ENCODE measurements around the gene PGD. TPM values are rescaled to one million over a fixed set of nuclear protein-coding genes. Genes with fewer than 3 reads are reported as not detected.

The PGD gene
- total RNA-seq, 4 donors from 2014 or later = 153 to 357 (median 196) TPM

DNA sequence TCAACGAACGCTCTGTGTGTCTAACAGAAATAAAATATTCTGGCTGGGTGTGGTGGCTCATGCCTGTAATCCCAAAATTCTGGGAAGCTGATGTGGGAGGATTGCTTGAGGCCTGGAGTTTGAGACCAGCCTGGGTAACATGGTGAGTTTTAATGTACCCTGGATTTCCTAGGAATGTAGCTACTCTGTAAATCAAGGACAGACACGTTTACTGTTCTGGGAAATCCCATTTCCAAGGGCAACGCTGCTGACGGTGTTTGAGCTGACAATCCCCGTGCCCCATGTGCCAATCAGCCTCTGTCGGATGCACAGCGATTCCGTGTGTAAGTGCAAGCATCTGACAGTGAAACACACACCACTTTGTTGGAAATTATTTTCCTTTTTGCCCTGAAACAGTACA is 59.0 kb downstream of the PGD start:
- intact Hi-C loops (cut with DNase I) = no loop called here
- Histone ChIP-seq H3K36me3 (peaks cover 12 to 14% of the 10 kb centered on the region in 2 donors), H3K4me1 (no peaks in the 10 kb centered on the region), H3K4me3 (replicated peaks in 1 of 3) (no peak overlapping the region), H3K9me3 (no peaks in the 10 kb centered on the region), H3K27ac (no peak overlapping the region), H3K27me3 (no peaks in the 10 kb centered on the region)
- TF ChIP-seq, protein P1, sequence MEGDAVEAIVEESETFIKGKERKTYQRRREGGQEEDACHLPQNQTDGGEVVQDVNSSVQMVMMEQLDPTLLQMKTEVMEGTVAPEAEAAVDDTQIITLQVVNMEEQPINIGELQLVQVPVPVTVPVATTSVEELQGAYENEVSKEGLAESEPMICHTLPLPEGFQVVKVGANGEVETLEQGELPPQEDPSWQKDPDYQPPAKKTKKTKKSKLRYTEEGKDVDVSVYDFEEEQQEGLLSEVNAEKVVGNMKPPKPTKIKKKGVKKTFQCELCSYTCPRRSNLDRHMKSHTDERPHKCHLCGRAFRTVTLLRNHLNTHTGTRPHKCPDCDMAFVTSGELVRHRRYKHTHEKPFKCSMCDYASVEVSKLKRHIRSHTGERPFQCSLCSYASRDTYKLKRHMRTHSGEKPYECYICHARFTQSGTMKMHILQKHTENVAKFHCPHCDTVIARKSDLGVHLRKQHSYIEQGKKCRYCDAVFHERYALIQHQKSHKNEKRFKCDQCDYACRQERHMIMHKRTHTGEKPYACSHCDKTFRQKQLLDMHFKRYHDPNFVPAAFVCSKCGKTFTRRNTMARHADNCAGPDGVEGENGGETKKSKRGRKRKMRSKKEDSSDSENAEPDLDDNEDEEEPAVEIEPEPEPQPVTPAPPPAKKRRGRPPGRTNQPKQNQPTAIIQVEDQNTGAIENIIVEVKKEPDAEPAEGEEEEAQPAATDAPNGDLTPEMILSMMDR (IDR thresholded peaks at IDR 0.05) = no peak
- no peak for TF ChIP-seq POLR2A (IDR thresholded peaks at IDR 0.05)
- DNase-seq = no peak
- WGBS, 2 donors = 84 to 89% methylated on average over 9 of the region's 9 CpGs

DNA sequence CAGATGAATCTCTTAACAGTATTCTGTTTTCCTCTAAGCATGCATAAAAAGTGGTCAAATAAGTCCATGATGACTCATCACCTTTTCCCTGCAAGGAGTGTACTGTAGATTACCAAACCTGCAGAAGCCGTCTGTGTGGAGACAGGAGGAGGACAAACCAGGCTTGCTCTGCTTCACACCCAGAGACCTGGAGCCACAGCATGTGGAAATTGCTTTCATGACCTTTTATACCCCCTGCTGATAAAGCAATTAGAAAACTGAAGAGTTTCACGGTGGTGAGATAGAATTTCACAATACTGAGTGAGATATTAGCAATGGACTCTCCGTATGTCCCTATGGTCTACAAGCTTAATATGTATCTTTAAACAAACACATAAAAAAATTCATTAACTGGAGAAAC is 60.3 kb downstream of the PGD start:
- Histone ChIP-seq H3K27ac (no peak overlapping the region), H3K4me1 (no peaks in the 10 kb centered on the region), H3K9me3 (no peaks in the 10 kb centered on the region), H3K4me3 (replicated peaks in 1 of 3) (no peak overlapping the region), H3K27me3 (no peaks in the 10 kb centered on the region), H3K36me3 (peaks cover 21 to 23% of the 10 kb centered on the region in 2 donors)
- TF ChIP-seq, protein P1 (IDR thresholded peaks at IDR 0.05) = no peak
- no peak for TF ChIP-seq POLR2A (IDR thresholded peaks at IDR 0.05)
- no peak for DNase-seq
- intact Hi-C loops (cut with DNase I) = no loop called here
- 73 to 80% methylated on average over 3 of the region's 3 CpGs for WGBS, 2 donors

DNA sequence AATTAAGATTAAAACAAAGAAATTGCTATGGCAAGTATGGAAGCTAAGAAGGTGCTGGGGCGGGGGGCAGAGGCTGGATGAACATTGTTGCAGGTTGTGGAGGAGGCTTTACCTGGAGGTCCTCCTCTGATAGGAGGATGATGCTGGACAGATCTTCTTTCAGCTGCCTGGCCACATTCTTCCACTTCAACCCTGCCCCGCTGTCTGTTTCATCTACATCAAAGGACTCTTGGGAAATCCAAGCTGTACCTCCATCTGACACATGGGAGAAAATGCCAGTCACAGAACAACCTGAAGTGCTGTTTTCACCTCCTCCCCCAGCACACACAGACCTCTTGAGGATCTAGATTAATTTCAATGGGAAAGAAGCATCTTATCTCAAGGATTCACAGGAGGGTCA is 68.2 kb downstream of the PGD start:
- Histone ChIP-seq H3K9me3 (no peaks in the 10 kb centered on the region), H3K4me1 (peaks cover 0 to 8% of the 10 kb centered on the region in 2 donors), H3K4me3 (replicated peaks in 1 of 3) (no peak overlapping the region), H3K36me3 (peaks cover 24 to 60% of the 10 kb centered on the region in 2 donors), H3K27ac (no peak overlapping the region), H3K27me3 (no peaks in the 10 kb centered on the region)
- intact Hi-C loops (cut with DNase I) = no loop called here
- 97 to 98% methylated on average over 2 of the region's 2 CpGs for WGBS, 2 donors
- TF ChIP-seq POLR2A (IDR thresholded peaks at IDR 0.05) = no peak
- TF ChIP-seq, protein P1 (IDR thresholded peaks at IDR 0.05) = no peak
- DNase-seq = no peak

DNA sequence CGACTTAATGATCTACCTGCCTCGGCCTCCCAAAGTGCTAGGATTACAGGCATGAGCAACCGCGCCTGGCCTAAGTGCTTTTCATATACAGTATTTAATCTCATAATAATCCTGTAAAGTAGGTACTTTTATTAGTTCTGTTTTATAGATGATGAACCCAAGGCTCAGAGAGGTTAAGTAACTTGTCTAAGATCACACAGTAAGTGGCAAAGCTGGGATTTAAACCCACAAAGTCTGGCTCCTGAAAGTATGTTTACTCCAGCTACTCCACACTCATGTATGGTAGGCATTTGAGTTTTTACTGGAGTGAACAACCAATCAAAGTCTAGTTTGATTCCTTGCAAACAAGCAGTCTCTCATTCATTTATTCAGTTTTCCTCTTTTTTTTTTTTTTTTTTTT is 71.2 kb downstream of the PGD start:
- peaks cover 0 to 8% of the 10 kb centered on the region in 2 donors for H3K4me1 ChIP-seq
- DNase-seq = no peak
- TF ChIP-seq, protein P1 (IDR thresholded peaks at IDR 0.05) = no peak
- TF ChIP-seq POLR2A (IDR thresholded peaks at IDR 0.05) = no peak
- H3K27me3 ChIP-seq = no peaks in the 10 kb centered on the region
- 91 to 97% methylated on average over 4 of the region's 4 CpGs for WGBS, 2 donors
- H3K4me3 ChIP-seq (replicated peaks in 1 of 3) = no peak overlapping the region
- H3K27ac ChIP-seq = no peak overlapping the region
- intact Hi-C loops (cut with DNase I) = no loop called here
- peaks cover 1 to 33% of the 10 kb centered on the region in 2 donors for H3K36me3 ChIP-seq
- no peaks in the 10 kb centered on the region for H3K9me3 ChIP-seq

Other genes with a start within 250 kb of the PGD start
- 10 to 100 TPM; 51.7 to 70.5 (median 53.5) TPM for gene KIF1B, start 188.5 kb upstream of the PGD start, total RNA-seq
- 10 to 100 TPM in 2 of 4 donors, 1 to 10 TPM in 2; 5.8 to 22.4 (median 11.4) TPM for gene CENPS, start 31.4 kb downstream of the PGD start, total RNA-seq
- gene CORT, start 51.0 kb downstream of the PGD start, total RNA-seq = under 1 TPM in 2 of 4 donors, not detected in 2; 0.54 to 0.89 TPM
- 10 to 100 TPM; 24.2 to 30.3 (median 27.5) TPM for gene DFFA, start 73.5 kb downstream of the PGD start, total RNA-seq
- gene PEX14, start 75.9 kb downstream of the PGD start, total RNA-seq = 10 to 100 TPM; 14.0 to 28.4 (median 20.7) TPM

Measured in thyroid gland (tissue), 4 donors.